H1 (cell line): ENCODE measurements around the gene GALNT17. TPM values are rescaled to one million over a fixed set of nuclear protein-coding genes. Genes with fewer than 3 reads are reported as not detected.

Experiments used
- CTCF ChIA-PET: fragments of 300-600 bp; sonication (Branson Sonifier 250); formaldehyde crosslinking; loops from one replicate; lab custom pipeline; 2021; ENCODE audit not compliant: partially characterized antibody; lab: Charles Lee
- POLR2A ChIA-PET: fragments of 300-600 bp; sonication (Branson Sonifier 250); formaldehyde crosslinking; loops from one replicate; lab custom pipeline; 2021; ENCODE audit warnings: inconsistent platforms; ENCODE audit not compliant: partially characterized antibody; lab: Charles Lee
- DNase-seq, 2 experiments: peaks; one replicate each; pipeline versions ENCODE4 v3.0.0 to v3.0.0-alpha.2; 2010 to 2022; ENCODE audit warnings: low spot score in 2 of 2, low read depth in 1 of 2, mixed read lengths in 1 of 2
- FAIRE-seq: peaks from 2 replicates; lab custom pipeline; 2011; peaks lifted over from hg19 to GRCh38; lab: Jason Lieb, UNC
- H2AFZ ChIP-seq: 2 replicates; pipeline ENCODE4 v1.8.1; 2012; ENCODE audit warnings: low read length, inconsistent platforms
- H2AK5ac ChIP-seq: 2 replicates; pipeline ENCODE4 v1.6.1; 2013; ENCODE audit warnings: low read depth, low read length
- H2BK120ac ChIP-seq: replicated peaks from 2 replicates; pipeline ENCODE3; 2013; ENCODE audit warnings: low read depth, low read length, inconsistent platforms
- H2BK12ac ChIP-seq: 2 replicates; pipeline ENCODE4 v1.6.1; 2013; ENCODE audit warnings: low read depth, low read length
- H2BK15ac ChIP-seq: 2 replicates; pipeline ENCODE4 v1.6.1; 2013; ENCODE audit warnings: low read length
- H2BK20ac ChIP-seq: 2 replicates; pipeline ENCODE4 v1.6.1; 2013; ENCODE audit warnings: low read length
- H2BK5ac ChIP-seq: 2 replicates; pipeline ENCODE4 v1.6.1; 2013; ENCODE audit warnings: low read depth, low read length
- H3K14ac ChIP-seq: 2 replicates; pipeline ENCODE4 v1.6.1; 2013; ENCODE audit warnings: inconsistent platforms; ENCODE audit not compliant: insufficient read length
- H3K18ac ChIP-seq: 2 replicates; pipeline ENCODE4 v1.6.1; 2013; ENCODE audit warnings: low read length; ENCODE audit errors: extremely low read depth
- H3K23ac ChIP-seq: 2 replicates; pipeline ENCODE4 v1.6.1; 2013; ENCODE audit warnings: inconsistent platforms; ENCODE audit not compliant: insufficient read length
- H3K23me2 ChIP-seq: 2 replicates; pipeline ENCODE4 v1.6.1; 2013; ENCODE audit warnings: low read depth, low read length
- H3K27ac ChIP-seq: 2 replicates; pipeline ENCODE4 v1.6.1; 2011; ENCODE audit warnings: low read depth, low read length, inconsistent platforms
- H3K27me3 ChIP-seq, 4 experiments: replicated peaks in 1 of 4; 1 replicate in 1 of 4; 2 replicates in 3 of 4; pipeline versions ENCODE4 v1.6.1 to v1.8.1; 2011 to 2013; ENCODE audit warnings: low read length in 3 of 4, mild to moderate bottlenecking in 3 of 4, inconsistent platforms in 2 of 4, mixed read lengths in 2 of 4, moderate library complexity in 1 of 4; ENCODE audit not compliant: control insufficient read depth in 3 of 4, insufficient read depth in 3 of 4; ENCODE audit errors: extremely low read depth in 1 of 4
- H3K36me3 ChIP-seq, 4 experiments: 2 replicates each; pipeline versions ENCODE4 v1.6.1 to v1.8.1; 2011 to 2013; ENCODE audit warnings: mild to moderate bottlenecking in 4 of 4, low read length in 3 of 4, moderate library complexity in 2 of 4, control low read depth in 1 of 4, inconsistent platforms in 1 of 4; ENCODE audit not compliant: insufficient read depth in 4 of 4, control insufficient read depth in 2 of 4
- H3K4ac ChIP-seq: replicated peaks from 2 replicates; pipeline ENCODE3; 2013; ENCODE audit warnings: low read length, low read depth, mixed read lengths, inconsistent platforms; ENCODE audit not compliant: insufficient read length
- H3K4me1 ChIP-seq, 4 experiments: replicated peaks in 1 of 4; 1 replicate in 1 of 4; 2 replicates in 3 of 4; pipeline versions ENCODE4 v1.6.1 to v1.8.1; 2011 to 2013; ENCODE audit warnings: low read length in 3 of 4, inconsistent platforms in 2 of 4, mixed read lengths in 1 of 4; ENCODE audit not compliant: insufficient read depth in 4 of 4, control insufficient read depth in 3 of 4
- H3K4me2 ChIP-seq, 2 experiments: 2 replicates each; pipeline versions ENCODE4 v1.6.1 to v1.8.1; 2011 to 2013; ENCODE audit warnings: low read depth in 2 of 2, low read length in 2 of 2, control low read depth in 1 of 2, inconsistent platforms in 1 of 2, mild to moderate bottlenecking in 1 of 2; ENCODE audit not compliant: insufficient read depth in 1 of 2
- H3K4me3 ChIP-seq, 4 experiments: fragments of 200-600, 300-600 bp in 1 of 4; sonication (generic), shearing (Covaris generic), sonication (Bioruptor Twin) in 1 of 4; 2 replicates each; pipeline versions ENCODE4 v1.5.1 to v1.8.1; 2011 to 2016; ENCODE audit warnings: low read length in 4 of 4, low read depth in 3 of 4, control low read depth in 2 of 4, inconsistent platforms in 2 of 4, mild to moderate bottlenecking in 2 of 4, mixed read lengths in 1 of 4, moderate library complexity in 1 of 4; ENCODE audit not compliant: insufficient read depth in 2 of 4; ENCODE audit errors: extremely low read depth in 1 of 4
- H3K56ac ChIP-seq: replicated peaks from 2 replicates; pipeline ENCODE3; 2013; ENCODE audit warnings: low read depth, mild to moderate bottlenecking, mixed read lengths, low read length, inconsistent platforms; ENCODE audit not compliant: insufficient read length
- H3K79me1 ChIP-seq: 2 replicates; pipeline ENCODE4 v1.6.1; 2013; ENCODE audit warnings: low read depth, low read length, control low read depth
- H3K79me2 ChIP-seq, 2 experiments: 2 replicates each; pipeline versions ENCODE4 v1.6.1 to v1.8.1; 2012 to 2013; ENCODE audit warnings: low read length in 2 of 2, mild to moderate bottlenecking in 2 of 2, inconsistent platforms in 1 of 2; ENCODE audit not compliant: insufficient read depth in 2 of 2, control insufficient read depth in 1 of 2
- H3K9ac ChIP-seq, 4 experiments: replicated peaks in 1 of 4; 1 replicate in 1 of 4; 2 replicates in 3 of 4; pipeline versions ENCODE4 v1.6.1 to v1.8.1; 2011 to 2013; ENCODE audit warnings: low read depth in 3 of 4, low read length in 3 of 4, control low read depth in 2 of 4, mild to moderate bottlenecking in 2 of 4, moderate library complexity in 2 of 4, inconsistent platforms in 1 of 4; ENCODE audit errors: extremely low read depth in 1 of 4
- H3K9me3 ChIP-seq, 2 experiments: 2 replicates each; pipeline versions ENCODE4 v1.6.1 to v1.8.1; 2012 to 2013; ENCODE audit warnings: mild to moderate bottlenecking in 2 of 2, moderate library complexity in 2 of 2, control low read depth in 1 of 2, inconsistent platforms in 1 of 2, low read depth in 1 of 2, low read length in 1 of 2, mixed read lengths in 1 of 2; ENCODE audit not compliant: insufficient read depth in 2 of 2
- H4K20me1 ChIP-seq, 2 experiments: replicated peaks in 1 of 2; 2 replicates each; pipeline versions ENCODE3 to v1.8.1; 2011 to 2013; ENCODE audit warnings: inconsistent platforms in 2 of 2, low read length in 2 of 2, mild to moderate bottlenecking in 1 of 2; ENCODE audit not compliant: insufficient read depth in 2 of 2, control insufficient read depth in 1 of 2
- H4K5ac ChIP-seq: 2 replicates; pipeline ENCODE4 v1.6.1; 2013; ENCODE audit warnings: low read length, low read depth, mixed read lengths, inconsistent platforms; ENCODE audit not compliant: insufficient read length
- H4K8ac ChIP-seq: 2 replicates; pipeline ENCODE4 v1.8.0; 2013; ENCODE audit warnings: mild to moderate bottlenecking, moderate library complexity, low read length, inconsistent platforms; ENCODE audit not compliant: insufficient read depth; ENCODE audit errors: extremely low read depth
- H4K91ac ChIP-seq: replicated peaks from 2 replicates; pipeline ENCODE3; 2013; ENCODE audit warnings: low read length, mixed read lengths, inconsistent platforms; ENCODE audit not compliant: insufficient read length
- ASH2L ChIP-seq: fragments of 200-600, 300-600 bp; sonication (generic); IDR thresholded peaks from one replicate; pipeline ENCODE4 v1.7.1; 2017; ENCODE audit warnings: low read length
- CEBPB ChIP-seq: IDR thresholded peaks from 2 replicates; pipeline ENCODE4 v1.6.1; 2012; ENCODE audit warnings: low read depth, low read length
- CREB1 ChIP-seq: IDR thresholded peaks from 2 replicates; pipeline ENCODE4 v1.6.1; 2012; ENCODE audit warnings: inconsistent platforms
- NANOG ChIP-seq: IDR thresholded peaks from 2 replicates; pipeline ENCODE4 v1.6.1; 2011; ENCODE audit warnings: low read length, low read depth, mild to moderate bottlenecking, inconsistent platforms; ENCODE audit not compliant: insufficient read depth, poor library complexity, severe bottlenecking
- RFX5 ChIP-seq: IDR thresholded peaks from 2 replicates; pipeline ENCODE4 v1.6.1; 2011; ENCODE audit warnings: low read depth, low read length, improper control_type of control experiment, borderline replicate concordance
- SAP30 ChIP-seq: fragments of 300-600 bp; sonication (generic); IDR thresholded peaks from 2 replicates; pipeline ENCODE4 v1.7.1; 2012; ENCODE audit warnings: low read length, moderate library complexity, mild to moderate bottlenecking, inconsistent platforms; ENCODE audit not compliant: insufficient read depth, insufficient replicate concordance
- SIX5 ChIP-seq: IDR thresholded peaks from 2 replicates; pipeline ENCODE4 v1.6.1; 2011; ENCODE audit warnings: mild to moderate bottlenecking, low read depth, low read length
- SP1 ChIP-seq: IDR thresholded peaks from 2 replicates; pipeline ENCODE4 v1.6.1; 2011; ENCODE audit warnings: low read depth, low read length
- SP4 ChIP-seq: IDR thresholded peaks from 2 replicates; pipeline ENCODE4 v1.6.1; 2012; ENCODE audit warnings: low read length, inconsistent platforms
- SUZ12 ChIP-seq: fragments of 200-600 bp; sonication (generic); IDR thresholded peaks from 2 replicates; pipeline ENCODE4 v1.6.1; 2012; ENCODE audit warnings: mild to moderate bottlenecking, inconsistent platforms, low read length, moderate library complexity, mixed read lengths
- TBP ChIP-seq: IDR thresholded peaks from 2 replicates; pipeline ENCODE4 v1.6.1; 2011; ENCODE audit warnings: low read depth, low read length, improper control_type of control experiment
- WGBS, 2 experiments: shearing (Covaris generic) in 1 of 2; methylation state at CpG; one replicate each; pipeline versions ENCODE4 v1.1.6 to v1.1.7; 2013 to 2015; ENCODE audit warnings: low lambda C conversion rate in 2 of 2, mixed read lengths in 2 of 2, inconsistent platforms in 1 of 2, low coverage in 1 of 2, missing lambda C conversion rate in 1 of 2; ENCODE audit not compliant: insufficient replicate concordance in 2 of 2, insufficient coverage in 1 of 2, insufficient read length in 1 of 2; ENCODE audit errors: extremely low coverage in 1 of 2, missing lambda C conversion rate in 1 of 2; 5-methylcytosine and 5-hydroxymethylcytosine counted together
- polyA plus RNA-seq, 7 experiments: library from polyadenylated mRNA; depleted of rRNA in 3 of 7; stranded (reverse) in 5 of 7; unstranded in 2 of 7; fragments of >200 nt in 5 of 7; fragments of 200-250 nt in 2 of 7; gene quantifications; 1 replicate in 5 of 7; 2 replicates in 1 of 7; 4 replicates in 1 of 7; pipeline versions ENCODE4 v1.2.1 to v1.2.3, GENCODE V29; 2011 to 2013; ENCODE audit warnings: missing spikeins in 2 of 7, mixed read lengths in 2 of 7
- total RNA-seq: library from RNA; stranded (reverse); fragmentation: NEBNext Ultra II Directional; extraction: Animal tissue kit (Norgen Biotek cat#: 25700); gene quantifications from 2 replicates; pipeline ENCODE4 v1.2.1, GENCODE V29; 2021
- TF ChIP-seq, protein P1 (sequence below), 3 experiments: IDR thresholded peaks; 1 replicate in 2 of 3; 2 replicates in 1 of 3; pipeline versions ENCODE4 v1.5.1 to v1.6.1; 2011; ENCODE audit warnings: low read length in 3 of 3, mild to moderate bottlenecking in 3 of 3, inconsistent platforms in 2 of 3, low read depth in 1 of 3, moderate library complexity in 1 of 3; ENCODE audit not compliant: insufficient read depth in 1 of 3; ENCODE audit errors: control extremely low read depth in 1 of 3

Gene GALNT17
- total and polyA plus RNA-seq, 2 of the 8 experiments (the other 6 are each of a cell fraction or from before 2014, with no cell fraction given): 37.7 to 47.0 TPM

DNA sequence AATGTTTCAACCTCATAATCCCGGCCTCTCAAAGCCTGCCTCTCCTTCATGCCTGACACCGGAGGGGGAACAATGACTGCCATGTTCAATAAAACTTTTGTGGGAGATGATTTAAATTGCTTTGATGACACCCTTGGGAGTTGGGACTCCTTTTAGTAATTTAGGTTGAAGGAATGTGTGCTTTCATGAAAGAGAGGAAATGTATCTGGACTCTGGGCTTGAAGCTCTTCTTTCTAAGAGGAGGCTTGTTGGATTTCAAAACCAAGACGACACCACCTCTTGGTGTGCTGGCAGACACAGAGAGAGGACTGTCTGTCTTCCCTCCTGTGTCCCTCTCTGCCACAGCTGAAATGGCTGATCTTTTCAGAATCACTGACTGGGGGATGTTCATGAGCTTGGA, 168.1 kb downstream of the GALNT17 start:
- H3K4me1 ChIP-seq: no peaks in the 10 kb centered on the region; a peak in 4 of 7 replicates
- H4K20me1 ChIP-seq: peaks cover 0 to 2% of the 10 kb centered on the region in 2 experiments
- no peak overlapping the region for H3K14ac ChIP-seq
- H3K23ac ChIP-seq: no peak overlapping the region
- no peak overlapping the region for H3K4ac ChIP-seq
- ChIA-PET POLR2A (interaction anchor here (0.5 kb wide), 1 partner anchor 470 kb away, joined by 3 read pairs; no protein-coding TSS in a partner anchor), CTCF (interaction anchor here (0.9 kb wide), 1 partner anchor 9 kb away, joined by 3 read pairs; no protein-coding TSS in a partner anchor)
- peaks cover 4% of the 10 kb centered on the region for H3K79me1 ChIP-seq
- H3K27me3 ChIP-seq: no peaks in the 10 kb centered on the region
- 0 out of 2 replicates have a peak overlapping the region, but pooled peaks have one; percentile 5 for H2BK20ac ChIP-seq
- no peak overlapping the region for H2BK5ac ChIP-seq
- no peak overlapping the region for H3K4me3 ChIP-seq
- no peak overlapping the region for H2AFZ ChIP-seq
- H2AK5ac ChIP-seq: no peak overlapping the region
- H3K36me3 ChIP-seq: no peaks in the 10 kb centered on the region
- WGBS, 2 experiments: 93% methylated on average over 3 of the region's 3 CpGs; no CpG with 5 or more reads in 1 of the 2 experiments
- no peak overlapping the region for H2BK120ac ChIP-seq
- peaks cover 0 to 65% of the 10 kb centered on the region in 2 experiments; a peak in 3 of 4 replicates for H3K79me2 ChIP-seq
- H3K23me2 ChIP-seq: no peaks in the 10 kb centered on the region
- no peak overlapping the region for H3K56ac ChIP-seq
- no peak for DNase-seq
- no peak overlapping the region for H3K4me2 ChIP-seq
- no peak overlapping the region for H4K8ac ChIP-seq
- no peaks in the 10 kb centered on the region for H3K9me3 ChIP-seq
- no peak overlapping the region for H3K27ac ChIP-seq
- no peak overlapping the region for H4K91ac ChIP-seq
- H4K5ac ChIP-seq: no peak overlapping the region
- no peak overlapping the region for H2BK12ac ChIP-seq
- no peak overlapping the region for H2BK15ac ChIP-seq
- H3K9ac ChIP-seq: no peak overlapping the region; a peak in 1 of 7 replicates
- peak; percentile 24 for FAIRE-seq
- H3K18ac ChIP-seq: no peak overlapping the region
- no peak for TF ChIP-seq SIX5
- no peak for TF ChIP-seq RFX5
- TF ChIP-seq SP1: no peak
- no peak for TF ChIP-seq SAP30
- TF ChIP-seq CEBPB: no peak
- no peak for TF ChIP-seq ASH2L
- TF ChIP-seq CREB1: no peak
- TF ChIP-seq, protein P1, sequence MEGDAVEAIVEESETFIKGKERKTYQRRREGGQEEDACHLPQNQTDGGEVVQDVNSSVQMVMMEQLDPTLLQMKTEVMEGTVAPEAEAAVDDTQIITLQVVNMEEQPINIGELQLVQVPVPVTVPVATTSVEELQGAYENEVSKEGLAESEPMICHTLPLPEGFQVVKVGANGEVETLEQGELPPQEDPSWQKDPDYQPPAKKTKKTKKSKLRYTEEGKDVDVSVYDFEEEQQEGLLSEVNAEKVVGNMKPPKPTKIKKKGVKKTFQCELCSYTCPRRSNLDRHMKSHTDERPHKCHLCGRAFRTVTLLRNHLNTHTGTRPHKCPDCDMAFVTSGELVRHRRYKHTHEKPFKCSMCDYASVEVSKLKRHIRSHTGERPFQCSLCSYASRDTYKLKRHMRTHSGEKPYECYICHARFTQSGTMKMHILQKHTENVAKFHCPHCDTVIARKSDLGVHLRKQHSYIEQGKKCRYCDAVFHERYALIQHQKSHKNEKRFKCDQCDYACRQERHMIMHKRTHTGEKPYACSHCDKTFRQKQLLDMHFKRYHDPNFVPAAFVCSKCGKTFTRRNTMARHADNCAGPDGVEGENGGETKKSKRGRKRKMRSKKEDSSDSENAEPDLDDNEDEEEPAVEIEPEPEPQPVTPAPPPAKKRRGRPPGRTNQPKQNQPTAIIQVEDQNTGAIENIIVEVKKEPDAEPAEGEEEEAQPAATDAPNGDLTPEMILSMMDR (IDR thresholded peaks at IDR 0.05; ENCODE audit: control extremely low read depth in 1 of 3, insufficient read depth in 1 of 3, low read depth in 1 of 3, low read length in 3 of 3): no peak
- no peak for TF ChIP-seq SUZ12
- TF ChIP-seq SP4: no peak
- TF ChIP-seq NANOG: no peak
- TF ChIP-seq TBP: no peak
